HepG2 (cell line): ENCODE results near the gene TFDP2.

ENCODE experiments used
- CREM ChIP-seq, 2 experiments: sonication (generic) in 1 of 2; formaldehyde crosslinking in 1 of 2; IDR thresholded peaks; 2 replicates each; pipeline versions ENCODE4 v1.4.0 to v1.6.1; 2016 to 2020; ENCODE audit warnings: antibody characterized with exemption in 1 of 2, mild to moderate bottlenecking in 1 of 2, missing genetic modification reagents in 1 of 2
- CTCF ChIP-seq: sonication (generic); formaldehyde crosslinking; IDR thresholded peaks from 2 replicates; pipeline ENCODE4 v1.5.0; 2020; ENCODE audit warnings: mild to moderate bottlenecking, missing genetic modification reagents, moderate library complexity
- ETV6 ChIP-seq: sonication (generic); formaldehyde crosslinking; conservative IDR thresholded peaks from 2 replicates; pipeline ENCODE4 v1.4.0; 2020; ENCODE audit warnings: missing genetic modification reagents
- KLF16 ChIP-seq, 2 experiments: sonication (generic) in 1 of 2; formaldehyde crosslinking in 1 of 2; IDR thresholded peaks; 2 replicates each; pipeline versions ENCODE4 v1.6.1 to v1.8.0; 2016 to 2023; ENCODE audit warnings: missing genetic modification reagents in 2 of 2, missing compliant biosample characterization in 1 of 2
- MZF1 ChIP-seq: sonication (generic); formaldehyde crosslinking; IDR thresholded peaks from 2 replicates; pipeline ENCODE4 v1.8.1; 2023; ENCODE audit warnings: mild to moderate bottlenecking, missing genetic modification reagents, borderline replicate concordance
- REXO4 ChIP-seq: sonication (generic); formaldehyde crosslinking; IDR thresholded peaks from 2 replicates; pipeline ENCODE4 v1.8.0; 2022; ENCODE audit warnings: missing genetic modification reagents, mild to moderate bottlenecking, borderline replicate concordance
- ZNF34 ChIP-seq: sonication (generic); formaldehyde crosslinking; IDR thresholded peaks from 2 replicates; pipeline ENCODE4 v1.4.0; 2020; ENCODE audit warnings: mild to moderate bottlenecking, missing genetic modification reagents, borderline replicate concordance
- ZNF616 ChIP-seq: sonication (generic); formaldehyde crosslinking; IDR thresholded peaks from 2 replicates; pipeline ENCODE4 v1.5.0; 2020; ENCODE audit warnings: low read depth, mild to moderate bottlenecking, missing genetic modification reagents

DNA sequence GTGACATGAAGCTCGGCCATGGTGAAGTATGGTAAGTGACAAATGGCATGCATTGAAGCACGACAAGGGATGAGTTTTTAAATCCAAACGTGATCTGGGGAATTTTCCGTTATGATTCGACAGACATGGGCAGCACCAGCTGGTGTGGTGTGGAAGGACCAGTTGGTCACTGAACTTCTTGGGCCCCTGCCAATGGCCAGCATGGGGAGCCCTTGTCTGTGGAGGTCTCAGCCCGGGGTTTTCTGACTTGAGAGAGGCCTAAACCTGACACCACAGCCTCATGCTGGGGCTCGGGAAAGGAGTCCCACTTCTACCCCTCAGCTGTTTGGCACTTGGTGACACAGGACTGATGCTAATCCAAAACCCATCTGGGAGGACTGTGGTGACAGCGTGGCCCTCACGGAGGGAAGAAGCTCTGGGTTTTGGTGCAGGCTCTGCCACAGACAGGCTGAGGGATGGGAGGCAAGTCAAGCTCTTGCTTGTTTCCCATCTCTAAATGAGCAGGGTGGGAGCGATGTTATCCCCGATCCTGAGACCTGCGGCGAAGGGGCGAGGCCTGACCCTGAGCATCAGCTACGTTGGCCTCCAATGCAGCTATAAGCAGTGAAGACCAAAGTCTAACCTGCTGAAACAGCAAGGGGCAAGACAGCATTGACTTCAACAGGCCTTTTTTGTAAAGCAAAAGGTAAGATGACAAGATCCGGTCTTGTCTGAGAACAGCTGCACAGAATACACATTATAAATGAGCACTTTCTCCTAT is 203.4 kb downstream of the TFDP2 start:
- TF ChIP-seq ZNF34 (CRISPR knock-in tag) (no peak), ZNF616 (CRISPR knock-in tag) (no peak), MZF1 (CRISPR knock-in tag) (no peak), REXO4 (no peak), ETV6 (CRISPR knock-in tag) (no peak), KLF16 (CRISPR knock-in tag; IDR thresholded peaks at IDR 0.05) (no peak), CREM (IDR thresholded peaks at IDR 0.05) (no peak), CREM (CRISPR knock-in tag; IDR thresholded peaks at IDR 0.05) (no peak), CTCF (CRISPR knock-in tag) (no peak)
